OCI-LY3 (cell line): ENCODE measurements around the gene LHFPL3.

Experiments
- H2AFZ ChIP-seq: fragments of 200-600, 300-600 bp; shearing (Covaris generic); 2 replicates; pipeline ENCODE4 v1.6.0; 2014; ENCODE audit warnings: antibody characterized with exemption, low read depth, low read length
- H3K27ac ChIP-seq: fragments of 200-600, 300-600 bp; sonication (generic); 2 replicates; pipeline ENCODE4 v1.5.1; 2014; ENCODE audit warnings: mild to moderate bottlenecking, low read length, moderate library complexity, mixed read lengths
- H3K27me3 ChIP-seq: fragments of 200-600, 300-600 bp; sonication (generic); 2 replicates; pipeline ENCODE4 v1.6.1; 2014; ENCODE audit warnings: low read depth, low read length, mixed read lengths
- H3K36me3 ChIP-seq: fragments of 200-600, 300-600 bp; sonication (generic); replicated peaks from 2 replicates; pipeline ENCODE3; 2014; ENCODE audit warnings: low read depth, low read length, mixed read lengths
- H3K4me1 ChIP-seq: fragments of 300-600, 200-600 bp; sonication (generic); 2 replicates; pipeline ENCODE4 v1.6.1; 2014; ENCODE audit warnings: low read length, mixed read lengths
- H3K4me2 ChIP-seq: fragments of 200-600, 300-600 bp; sonication (generic); 2 replicates; pipeline ENCODE4 v1.6.1; 2014; ENCODE audit warnings: low read length, mixed read lengths
- H3K4me3 ChIP-seq: fragments of 300-600, 200-600 bp; sonication (generic); 2 replicates; pipeline ENCODE4 v1.5.1; 2014; ENCODE audit warnings: antibody characterized with exemption, mild to moderate bottlenecking, low read length, moderate library complexity
- H3K79me2 ChIP-seq: fragments of 300-600, 200-600 bp; shearing (Covaris generic); 2 replicates; pipeline ENCODE4 v1.6.1; 2014; ENCODE audit warnings: mild to moderate bottlenecking, low read length, mixed read lengths
- H3K9ac ChIP-seq: fragments of 300-600, 200-600 bp; shearing (Covaris generic); 2 replicates; pipeline ENCODE4 v1.6.0; 2014; ENCODE audit warnings: mild to moderate bottlenecking, low read length, moderate library complexity
- H3K9me3 ChIP-seq: fragments of 200-600, 300-600 bp; shearing (Covaris generic); 2 replicates; pipeline ENCODE4 v1.6.1; 2014; ENCODE audit warnings: low read length, mixed read lengths; ENCODE audit not compliant: insufficient read depth
- H4K20me1 ChIP-seq: fragments of 200-600, 300-600 bp; sonication (generic); 2 replicates; pipeline ENCODE4 v1.6.1; 2016; ENCODE audit warnings: low read length, mixed read lengths; ENCODE audit not compliant: insufficient read depth
- EZH2phosphoT487 ChIP-seq: fragments of 200-600 bp; shearing (Covaris generic); IDR thresholded peaks from 2 replicates; pipeline ENCODE4 v1.6.1; 2018; ENCODE audit warnings: antibody characterized with exemption, mixed run types, low read depth
- TF ChIP-seq, protein P1 (sequence below): fragments of 200-600, 300-600 bp; sonication (generic); IDR thresholded peaks from 2 replicates; pipeline ENCODE4 v1.5.1; 2014; ENCODE audit warnings: antibody characterized with exemption, low read length, low read depth

The LHFPL3 gene

GRCh38 chr7:104816537-104816936 lies 488.1 kb downstream of the LHFPL3 start:
- H3K4me1 ChIP-seq: peaks cover 14% of the 10 kb centered on the region
- H3K27ac ChIP-seq: no peak overlapping the region
- H3K79me2 ChIP-seq: no peaks in the 10 kb centered on the region
- H3K9ac ChIP-seq: no peak overlapping the region
- no peaks in the 10 kb centered on the region for H3K36me3 ChIP-seq
- no peak overlapping the region for H2AFZ ChIP-seq
- no peaks in the 10 kb centered on the region for H3K9me3 ChIP-seq
- peak overlapping the region; percentile 15; the same call in 1 of the 2 replicates for H3K4me2 ChIP-seq
- no peak overlapping the region for H3K4me3 ChIP-seq
- TF ChIP-seq, protein P1, sequence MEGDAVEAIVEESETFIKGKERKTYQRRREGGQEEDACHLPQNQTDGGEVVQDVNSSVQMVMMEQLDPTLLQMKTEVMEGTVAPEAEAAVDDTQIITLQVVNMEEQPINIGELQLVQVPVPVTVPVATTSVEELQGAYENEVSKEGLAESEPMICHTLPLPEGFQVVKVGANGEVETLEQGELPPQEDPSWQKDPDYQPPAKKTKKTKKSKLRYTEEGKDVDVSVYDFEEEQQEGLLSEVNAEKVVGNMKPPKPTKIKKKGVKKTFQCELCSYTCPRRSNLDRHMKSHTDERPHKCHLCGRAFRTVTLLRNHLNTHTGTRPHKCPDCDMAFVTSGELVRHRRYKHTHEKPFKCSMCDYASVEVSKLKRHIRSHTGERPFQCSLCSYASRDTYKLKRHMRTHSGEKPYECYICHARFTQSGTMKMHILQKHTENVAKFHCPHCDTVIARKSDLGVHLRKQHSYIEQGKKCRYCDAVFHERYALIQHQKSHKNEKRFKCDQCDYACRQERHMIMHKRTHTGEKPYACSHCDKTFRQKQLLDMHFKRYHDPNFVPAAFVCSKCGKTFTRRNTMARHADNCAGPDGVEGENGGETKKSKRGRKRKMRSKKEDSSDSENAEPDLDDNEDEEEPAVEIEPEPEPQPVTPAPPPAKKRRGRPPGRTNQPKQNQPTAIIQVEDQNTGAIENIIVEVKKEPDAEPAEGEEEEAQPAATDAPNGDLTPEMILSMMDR: no peak
- TF ChIP-seq EZH2phosphoT487: no peak
- H4K20me1 ChIP-seq: no peaks in the 10 kb centered on the region
- no peaks in the 10 kb centered on the region for H3K27me3 ChIP-seq

GRCh38 chr7:104818961-104819880 lies 490.8 kb downstream of the LHFPL3 start:
- Histone ChIP-seq H3K9ac (no peak overlapping the region), H3K27me3 (no peaks in the 10 kb centered on the region), H2AFZ (no peak overlapping the region), H3K4me3 (no peak overlapping the region), H4K20me1 (no peaks in the 10 kb centered on the region), H3K4me2 (0 out of 2 replicates have a peak overlapping the region, but pooled peaks have one; percentile 5), H3K79me2 (no peaks in the 10 kb centered on the region), H3K36me3 (no peaks in the 10 kb centered on the region), H3K4me1 (peaks cover 15% of the 10 kb centered on the region), H3K27ac (no peak overlapping the region), H3K9me3 (no peaks in the 10 kb centered on the region)
- no peak for TF ChIP-seq EZH2phosphoT487
- TF ChIP-seq, protein P1: no peak

DNA sequence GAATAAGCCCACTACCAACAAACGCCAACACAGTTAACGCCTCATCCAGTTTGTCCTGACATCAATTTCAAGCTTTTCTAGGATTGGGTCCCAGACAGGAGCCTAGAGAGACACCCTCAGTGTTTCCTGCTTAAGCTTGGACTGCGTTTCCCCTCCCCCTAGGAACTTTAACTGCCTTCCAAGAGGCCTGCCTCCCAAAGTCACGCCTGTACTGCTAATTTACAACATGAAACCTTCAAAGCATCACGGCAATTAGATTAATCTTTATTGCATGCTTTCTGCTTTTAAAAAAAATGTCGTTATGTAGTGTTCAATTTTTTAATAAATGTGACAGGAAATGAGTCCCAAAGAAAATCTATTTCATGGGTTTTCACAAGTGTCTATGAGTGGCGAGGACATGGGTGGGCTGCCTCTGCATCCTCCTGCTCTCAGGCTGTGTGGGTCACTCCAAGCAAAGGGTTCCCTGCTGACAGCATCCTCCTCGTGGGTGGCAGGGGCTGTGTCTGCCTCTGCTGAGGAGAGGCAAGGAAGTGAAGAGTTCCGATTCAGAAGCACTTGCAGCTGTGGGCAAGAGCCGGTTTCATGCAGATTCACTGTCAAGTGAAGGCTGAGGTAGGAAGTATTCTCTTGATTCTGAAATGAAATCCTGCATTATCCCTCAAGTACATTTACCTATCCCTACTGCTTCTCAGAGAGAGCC lies 492.6 kb downstream of the LHFPL3 start:
- Histone ChIP-seq H3K4me1 (peaks cover 15% of the 10 kb centered on the region), H3K4me3 (no peak overlapping the region), H4K20me1 (no peaks in the 10 kb centered on the region), H3K79me2 (no peaks in the 10 kb centered on the region), H3K27ac (no peak overlapping the region), H3K36me3 (no peaks in the 10 kb centered on the region), H3K9ac (no peak overlapping the region), H3K27me3 (no peaks in the 10 kb centered on the region), H3K9me3 (no peaks in the 10 kb centered on the region), H3K4me2 (peak overlapping the region; percentile 47), H2AFZ (no peak overlapping the region)
- TF ChIP-seq, protein P1: no peak
- no peak for TF ChIP-seq EZH2phosphoT487

DNA sequence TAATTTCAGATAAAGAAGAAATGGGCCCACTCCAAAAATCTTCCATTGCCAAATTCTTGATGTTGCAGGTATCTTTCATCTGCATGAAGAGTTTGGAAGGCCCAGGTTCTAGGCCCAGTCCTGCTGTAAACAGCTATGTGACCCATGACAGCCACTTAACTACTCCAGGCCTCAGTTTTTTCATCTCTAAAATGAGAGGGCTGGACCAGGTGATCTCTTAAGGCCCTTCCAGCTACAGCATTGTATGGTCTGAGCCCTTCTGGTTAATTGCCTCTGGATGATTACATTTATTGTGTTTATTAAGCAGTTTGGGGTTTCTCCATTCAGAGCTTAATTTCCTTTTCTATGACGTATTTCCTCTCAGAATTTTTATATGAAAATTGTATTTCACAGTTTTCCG lies 494.8 kb downstream of the LHFPL3 start:
- no peaks in the 10 kb centered on the region for H3K36me3 ChIP-seq
- H3K27me3 ChIP-seq: no peaks in the 10 kb centered on the region

More for the DNA sequence above, 494.8 kb downstream of the LHFPL3 start:
- Histone ChIP-seq H3K4me1 (peaks cover 15% of the 10 kb centered on the region), H2AFZ (no peak overlapping the region), H3K9me3 (no peaks in the 10 kb centered on the region), H3K79me2 (no peaks in the 10 kb centered on the region), H3K27ac (no peak overlapping the region), H3K9ac (no peak overlapping the region), H3K4me3 (no peak overlapping the region), H4K20me1 (no peaks in the 10 kb centered on the region), H3K4me2 (no peak overlapping the region)
- TF ChIP-seq, protein P1: no peak
- TF ChIP-seq EZH2phosphoT487: no peak
